HG02623 (cell line): ENCODE data around the gene CD1D.
A peak's percentile ranks its signal among the peaks of the same experiment; 100 is the strongest.

ENCODE experiments used
- ATAC-seq: cut with Tn5 transposase; IDR thresholded peaks from one replicate; pipeline ENCODE4 v1.9.1; 2021; ENCODE audit warnings: moderate library complexity; ENCODE audit not compliant: unreplicated experiment

Gene CD1D

DNA sequence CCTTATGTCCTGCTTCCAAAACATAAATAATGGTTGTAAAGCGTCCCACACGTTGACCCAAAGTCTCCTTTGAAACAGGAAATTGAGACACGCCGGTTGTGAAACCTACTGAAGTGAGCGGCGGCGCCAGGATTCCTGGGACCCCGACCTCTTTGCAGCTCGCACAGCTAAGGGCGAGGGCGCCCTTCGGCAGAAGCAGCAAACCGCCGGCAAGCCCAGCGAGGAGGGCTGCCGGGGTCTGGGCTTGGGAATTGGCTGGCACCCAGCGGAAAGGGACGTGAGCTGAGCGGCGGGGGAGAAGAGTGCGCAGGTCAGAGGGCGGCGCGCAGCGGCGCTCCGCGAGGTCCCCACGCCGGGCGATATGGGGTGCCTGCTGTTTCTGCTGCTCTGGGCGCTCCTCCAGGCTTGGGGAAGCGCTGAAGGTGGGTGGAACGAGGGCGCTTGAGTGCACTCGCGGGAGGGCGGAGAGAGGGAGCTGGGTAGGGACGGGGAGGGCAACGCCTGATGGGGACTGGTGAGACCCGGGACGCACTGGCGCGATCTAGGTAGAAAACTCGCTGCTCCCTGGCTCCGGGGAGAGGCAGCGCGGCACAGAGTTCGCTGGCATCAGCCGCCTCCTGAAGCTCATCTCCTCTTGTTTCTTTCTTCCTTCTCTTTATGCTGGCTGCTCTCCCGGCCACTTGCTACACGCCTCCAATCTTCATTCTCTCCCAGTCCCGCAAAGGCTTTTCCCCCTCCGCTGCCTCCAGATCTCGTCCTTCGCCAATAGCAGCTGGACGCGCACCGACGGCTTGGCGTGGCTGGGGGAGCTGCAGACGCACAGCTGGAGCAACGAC is at the start of gene CD1D:
TSS of gene CD1D (plus strand) at position 155 of the 836 bp plus-strand sequence. CDS start at position 362, 207 bp downstream.
- ATAC-seq: no peak

DNA sequence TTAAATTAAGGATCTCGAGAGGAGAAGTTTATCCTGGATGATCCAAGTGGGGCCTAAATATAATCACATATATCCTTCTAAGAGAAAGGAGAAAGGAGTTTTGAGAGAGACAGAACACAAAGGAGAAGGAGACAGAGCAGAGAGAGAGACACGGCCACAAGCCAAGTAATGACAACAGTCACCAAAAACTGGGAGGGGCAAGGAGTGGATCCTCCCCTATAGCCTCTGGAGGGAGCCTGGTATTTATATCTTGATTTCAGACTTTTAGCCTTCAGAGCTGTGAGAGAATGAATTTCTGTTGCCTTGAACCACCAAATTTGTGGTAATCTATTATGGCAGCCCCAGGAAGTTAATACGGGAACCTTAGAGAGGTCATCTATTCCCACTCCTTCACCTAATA is 49.5 kb upstream of the CD1D start:
- ATAC-seq: no peak

DNA sequence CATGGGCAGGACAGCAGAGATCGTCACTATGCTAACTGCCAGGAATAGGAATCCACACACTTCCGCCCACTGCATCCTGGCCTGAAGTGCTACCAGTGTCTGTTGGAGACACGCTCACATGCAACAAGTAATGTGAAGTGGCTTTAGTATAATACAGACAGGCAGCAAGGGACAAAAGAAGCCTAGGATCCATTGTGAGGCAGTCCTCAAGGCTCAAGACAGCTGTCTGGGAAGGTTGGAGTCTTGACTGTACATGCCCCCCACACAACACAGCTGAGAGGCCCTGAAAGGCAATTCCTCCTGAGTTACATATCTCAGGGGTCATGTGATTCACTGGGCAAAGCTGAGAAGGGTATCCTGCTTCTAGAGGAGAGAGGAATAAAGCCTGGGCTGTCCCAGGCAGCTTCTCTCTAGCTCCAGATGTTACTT is 39.9 kb upstream of the CD1D start:
- no peak for ATAC-seq

DNA sequence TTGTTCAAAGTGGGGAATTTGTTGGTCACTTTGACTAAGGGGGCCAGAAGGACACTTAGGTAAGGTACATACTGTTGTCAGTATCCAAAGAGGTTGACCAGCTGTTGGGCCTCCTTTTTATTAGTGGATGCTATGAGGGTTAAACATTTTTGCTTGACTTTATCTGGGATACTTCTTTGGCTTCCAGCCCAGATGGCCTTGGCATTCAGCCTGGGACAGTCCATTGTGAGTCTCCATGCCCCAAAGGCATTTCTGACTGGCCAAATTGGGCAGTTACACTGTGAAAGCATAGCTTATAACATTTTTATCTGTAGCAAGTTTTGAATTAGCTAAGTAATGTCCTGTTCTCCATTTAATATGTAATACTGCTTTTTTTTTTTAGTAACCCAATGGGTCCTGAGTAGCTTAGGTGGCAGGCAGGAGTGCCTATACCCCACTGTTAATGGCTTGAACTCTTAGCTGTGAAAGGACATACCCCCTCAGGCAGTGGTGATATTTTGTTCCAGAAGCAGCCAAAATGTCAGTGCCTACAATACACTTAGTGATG is 35.4 kb upstream of the CD1D start:
- ATAC-seq: no peak

- ATAC-seq: no peak
Measured at GRCh38 chr1:158146165-158146564, 34.5 kb upstream of the CD1D start.

GRCh38 chr1:158146739-158147138 is 34.0 kb upstream of the CD1D start:
- ATAC-seq: no peak

DNA sequence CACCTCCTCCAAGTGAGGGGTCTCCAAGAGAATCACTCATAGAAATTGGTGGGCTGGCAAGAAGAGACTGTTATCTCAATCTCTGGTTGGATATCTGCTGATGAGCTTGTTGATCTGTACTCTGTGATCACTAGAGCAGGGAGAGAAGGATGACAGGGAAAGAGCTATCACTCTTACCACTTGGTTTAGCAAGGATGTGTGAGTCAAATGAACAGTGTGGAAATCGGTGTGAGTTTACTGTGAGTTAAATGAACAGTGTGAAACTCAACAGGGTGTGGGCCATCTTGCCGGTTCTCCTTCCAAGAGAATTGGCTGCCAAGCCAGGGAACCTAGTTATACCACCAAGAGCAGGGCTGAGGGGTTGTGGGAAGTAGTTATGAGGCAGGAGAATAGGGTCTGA is 33.3 kb upstream of the CD1D start:
- ATAC-seq: no peak

DNA sequence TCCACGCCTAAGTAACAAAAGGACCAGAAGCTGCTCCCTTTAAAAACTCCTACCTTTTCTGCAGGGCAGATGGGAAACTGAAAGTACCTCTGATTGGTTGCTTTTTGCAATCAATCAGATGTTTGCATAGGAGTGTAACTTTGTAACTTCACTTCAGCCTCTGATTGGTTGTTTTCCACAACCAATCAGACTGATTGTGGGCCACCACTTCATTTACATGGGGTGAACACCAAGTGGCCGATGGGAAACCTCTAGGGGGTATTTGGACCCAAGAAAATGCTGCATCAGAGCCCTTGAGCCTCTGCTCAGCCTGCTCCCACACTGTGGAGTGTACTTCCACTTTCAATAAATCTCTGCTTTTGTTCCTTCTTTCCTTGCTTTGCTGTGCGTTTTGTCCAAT is 32.8 kb upstream of the CD1D start:
- ATAC-seq: no peak

- no peak for ATAC-seq
Measured at GRCh38 chr1:158148468-158148867, 32.2 kb upstream of the CD1D start.

GRCh38 chr1:158149175-158149574 is 31.5 kb upstream of the CD1D start:
- no peak for ATAC-seq

- no peak for ATAC-seq
Measured at GRCh38 chr1:158149577-158150269, 31.0 kb upstream of the CD1D start.

DNA sequence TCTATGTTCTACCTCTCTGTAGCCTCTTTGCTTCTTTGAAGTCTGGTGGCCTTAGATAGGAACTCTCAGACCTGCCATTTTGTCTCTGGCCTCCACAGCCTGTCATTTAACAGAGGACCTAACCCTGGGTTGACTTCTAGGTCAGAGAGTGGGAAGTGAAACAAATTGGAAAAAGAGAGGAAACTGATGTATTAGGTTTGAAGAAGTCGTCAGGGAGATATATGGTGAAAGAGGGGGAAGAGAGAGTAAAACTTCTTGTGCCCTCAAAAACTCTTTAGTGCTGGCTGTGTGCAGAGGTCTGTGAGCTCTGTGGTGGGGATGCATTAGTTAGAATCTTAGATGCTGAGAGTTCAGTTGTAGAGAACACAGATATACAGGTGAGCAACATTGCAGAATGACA is 30.2 kb upstream of the CD1D start:
- no peak for ATAC-seq

DNA sequence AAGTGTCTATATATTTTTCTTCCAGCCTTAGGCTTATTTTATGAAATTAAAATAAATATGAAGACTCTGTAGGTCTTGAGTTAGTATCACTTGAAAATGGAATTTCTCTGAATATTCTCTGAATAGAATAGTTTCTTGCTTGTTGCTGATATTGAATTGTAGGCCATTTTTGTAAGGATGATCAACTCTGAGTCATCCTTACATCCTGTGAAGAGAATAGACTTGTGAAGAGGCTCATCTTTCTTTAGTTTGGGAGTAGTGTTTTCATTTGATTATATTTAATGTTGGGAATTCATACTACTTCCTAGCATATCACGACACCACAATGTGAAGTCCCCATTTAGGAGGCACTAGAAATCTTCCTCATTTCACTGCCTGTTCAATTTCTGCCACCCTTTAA is 27.5 kb upstream of the CD1D start:
- no peak for ATAC-seq

GRCh38 chr1:158153746-158154444 is 26.8 kb upstream of the CD1D start:
- ATAC-seq: no peak

GRCh38 chr1:158154501-158154900 is 26.2 kb upstream of the CD1D start:
- ATAC-seq: no peak

DNA sequence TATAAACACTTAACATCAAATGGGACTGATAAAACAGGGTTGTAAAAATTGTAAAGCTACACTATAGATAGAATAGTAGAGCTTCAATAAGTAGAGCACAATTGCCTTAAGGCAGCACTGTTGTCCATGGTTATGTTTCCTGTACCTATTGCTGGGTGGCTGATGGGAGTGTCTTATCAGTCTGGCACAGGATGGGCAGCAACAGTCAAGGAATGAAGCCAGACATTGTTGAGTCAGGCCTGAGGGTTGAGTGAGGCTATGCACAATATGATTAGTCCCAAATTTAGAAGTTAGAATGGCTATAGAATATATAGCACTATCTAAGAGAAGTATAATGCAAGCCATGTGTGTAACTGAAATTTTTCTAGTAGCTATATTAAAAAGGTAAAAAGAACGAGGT is 25.0 kb upstream of the CD1D start:
- ATAC-seq: no peak

- ATAC-seq: no peak
Measured at GRCh38 chr1:158159597-158159996, 21.1 kb upstream of the CD1D start.

GRCh38 chr1:158161446-158161845 is 19.2 kb upstream of the CD1D start:
- no peak for ATAC-seq

DNA sequence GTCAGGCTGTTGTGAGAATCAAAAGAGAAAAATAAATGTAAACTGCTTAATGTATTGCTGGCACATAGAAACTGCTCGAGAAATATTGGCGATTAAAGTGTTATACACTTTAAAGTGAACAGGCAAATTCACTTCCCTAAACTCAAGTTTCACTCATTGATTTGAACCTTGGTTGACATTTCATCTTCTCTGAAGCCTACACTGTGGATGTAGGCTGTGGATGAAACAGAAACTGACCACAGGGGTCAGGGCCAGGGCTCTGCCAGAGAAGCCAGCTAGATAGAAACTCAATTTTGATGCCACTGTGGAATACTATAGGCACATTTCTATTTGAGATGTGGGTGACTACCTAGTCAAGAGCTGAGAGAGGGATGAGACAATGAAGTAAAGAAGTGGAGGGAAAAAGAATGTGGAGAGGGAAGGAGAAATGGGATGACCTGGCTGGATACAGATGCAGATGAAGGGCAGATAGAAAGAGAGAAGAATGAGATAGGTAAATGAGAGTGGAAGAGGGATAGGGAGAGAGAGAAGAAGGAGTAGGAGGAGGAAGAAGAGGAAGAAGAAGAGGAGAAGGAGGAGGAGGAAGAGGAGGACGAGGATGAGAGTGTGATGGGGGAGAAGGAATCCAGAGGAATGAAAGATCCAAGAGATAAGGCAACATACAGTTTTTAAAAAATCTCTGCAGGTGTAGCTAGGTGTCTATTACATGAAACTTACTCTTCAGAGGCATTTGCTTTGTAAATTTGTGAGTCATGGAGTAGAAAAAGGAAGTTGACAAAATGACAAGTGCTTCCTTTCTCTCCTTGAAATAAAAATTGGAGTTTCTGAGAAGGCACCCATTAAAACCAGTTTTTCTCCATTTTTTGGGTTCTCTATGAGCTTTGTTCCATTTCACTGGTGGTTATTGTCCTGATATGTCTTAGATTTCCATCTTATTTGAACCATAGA is 17.4 kb upstream of the CD1D start:
- ATAC-seq: peak; percentile 98

DNA sequence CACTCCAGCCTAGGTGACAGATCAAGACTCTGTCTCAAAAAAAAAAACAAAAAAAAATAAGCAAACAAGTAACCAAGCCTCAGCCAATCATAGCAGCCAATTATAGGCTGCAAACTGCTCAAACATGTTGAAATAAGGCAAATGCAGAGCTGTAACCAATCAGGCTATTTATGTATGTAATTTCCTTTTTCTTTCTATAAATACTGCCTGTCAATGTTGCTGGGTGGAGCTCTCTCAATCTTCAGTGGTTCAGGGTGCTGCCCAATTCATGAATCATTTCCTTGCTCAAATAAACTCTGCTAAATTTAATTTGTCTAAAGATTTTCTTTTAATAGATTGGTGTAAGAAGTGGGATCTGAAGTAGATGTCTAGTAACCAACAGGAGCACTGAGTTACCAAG is 11.6 kb upstream of the CD1D start:
- ATAC-seq: no peak
